HEK293T (cell line): ENCODE measurements around the gene CTNNA2.

Source experiments
- CTCF ChIA-PET: fragments of 350-600 bp; formaldehyde crosslinking; extraction: SDS; loops from one replicate; lab custom pipeline; 2021; ENCODE audit warnings: antibody characterized with exemption, inconsistent platforms; lab: Yijun Ruan, JAX
- POLR2A ChIA-PET: fragments of 350-600 bp; formaldehyde crosslinking; extraction: SDS; loops from one replicate; lab custom pipeline; 2020; ENCODE audit warnings: antibody characterized with exemption, inconsistent platforms; lab: Yijun Ruan, JAX
- DNase-seq: peaks from one replicate; pipeline ENCODE4 v3.0.0; 2012; ENCODE audit warnings: mixed read lengths; ENCODE audit errors: extremely low spot score
- ARNT ChIP-seq: fragments of 450-650 bp; IDR thresholded peaks from 2 replicates; pipeline ENCODE4 v1.6.1; 2017; ENCODE audit warnings: mild to moderate bottlenecking
- BHLHE40 ChIP-seq: fragments of 450-650 bp; IDR thresholded peaks from 2 replicates; pipeline ENCODE4 v1.6.1; 2016; ENCODE audit warnings: mild to moderate bottlenecking, moderate library complexity, borderline replicate concordance
- CTBP1 ChIP-seq: fragments of 450-650 bp; IDR thresholded peaks from 2 replicates; pipeline ENCODE4 v1.6.1; 2016; ENCODE audit warnings: borderline replicate concordance
- ELF4 ChIP-seq: fragments of 450-650 bp; IDR thresholded peaks from 2 replicates; pipeline ENCODE4 v1.6.1; 2017; ENCODE audit warnings: antibody characterized with exemption
- FOXA1 ChIP-seq: fragments of 450-650 bp; IDR thresholded peaks from 2 replicates; pipeline ENCODE4 v1.6.1; 2016; ENCODE audit warnings: mild to moderate bottlenecking
- FOXK2 ChIP-seq: fragments of 450-650 bp; IDR thresholded peaks from 2 replicates; pipeline ENCODE4 v1.6.1; 2016; ENCODE audit warnings: mild to moderate bottlenecking
- FOXM1 ChIP-seq: fragments of 450-650 bp; IDR thresholded peaks from 2 replicates; pipeline ENCODE4 v1.6.1; 2017; ENCODE audit warnings: mild to moderate bottlenecking, borderline replicate concordance
- HDGF ChIP-seq: fragments of 450-650 bp; IDR thresholded peaks from 2 replicates; pipeline ENCODE4 v1.6.1; 2017; ENCODE audit warnings: antibody characterized with exemption, borderline replicate concordance
- L3MBTL2 ChIP-seq: fragments of 450-650 bp; conservative IDR thresholded peaks from 2 replicates; pipeline ENCODE4 v1.6.1; 2016; ENCODE audit warnings: mild to moderate bottlenecking
- LEF1 ChIP-seq: fragments of 450-650 bp; IDR thresholded peaks from 2 replicates; pipeline ENCODE4 v1.6.1; 2017; ENCODE audit warnings: mild to moderate bottlenecking, borderline replicate concordance
- NFRKB ChIP-seq: fragments of 450-650 bp; IDR thresholded peaks from 2 replicates; pipeline ENCODE4 v1.6.1; 2016; ENCODE audit warnings: mild to moderate bottlenecking, moderate library complexity
- SP1 ChIP-seq: fragments of 450-650 bp; IDR thresholded peaks from 2 replicates; pipeline ENCODE4 v1.6.1; 2017
- SUZ12 ChIP-seq: fragments of 450-650 bp; IDR thresholded peaks from 2 replicates; pipeline ENCODE4 v1.6.1; 2016; ENCODE audit warnings: mild to moderate bottlenecking
- TARDBP ChIP-seq: fragments of 450-650 bp; IDR thresholded peaks from 2 replicates; pipeline ENCODE4 v1.6.1; 2016
- ZNF384 ChIP-seq: fragments of 450-650 bp; IDR thresholded peaks from 2 replicates; pipeline ENCODE4 v1.6.1; 2016
- TF ChIP-seq, protein P1 (sequence below): fragments of 450-650 bp; IDR thresholded peaks from 2 replicates; pipeline ENCODE4 v1.6.1; 2016

CTNNA2 gene

GRCh38 chr2:80252294-80252986 is 739.6 kb downstream of the CTNNA2 start:
- ChIA-PET POLR2A (no interaction called here), CTCF (no interaction called here)
- DNase-seq = no peak
- TF ChIP-seq HDGF (no peak), ARNT (no peak), FOXM1 (no peak), LEF1 (no peak), L3MBTL2 (no peak), TARDBP (no peak), FOXK2 (no peak), SUZ12 (no peak), ZNF384 (no peak), BHLHE40 (no peak), CTBP1 (no peak), SP1 (no peak), NFRKB (no peak), FOXA1 (no peak)
- TF ChIP-seq, protein P1, sequence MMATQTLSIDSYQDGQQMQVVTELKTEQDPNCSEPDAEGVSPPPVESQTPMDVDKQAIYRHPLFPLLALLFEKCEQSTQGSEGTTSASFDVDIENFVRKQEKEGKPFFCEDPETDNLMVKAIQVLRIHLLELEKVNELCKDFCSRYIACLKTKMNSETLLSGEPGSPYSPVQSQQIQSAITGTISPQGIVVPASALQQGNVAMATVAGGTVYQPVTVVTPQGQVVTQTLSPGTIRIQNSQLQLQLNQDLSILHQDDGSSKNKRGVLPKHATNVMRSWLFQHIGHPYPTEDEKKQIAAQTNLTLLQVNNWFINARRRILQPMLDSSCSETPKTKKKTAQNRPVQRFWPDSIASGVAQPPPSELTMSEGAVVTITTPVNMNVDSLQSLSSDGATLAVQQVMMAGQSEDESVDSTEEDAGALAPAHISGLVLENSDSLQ = no peak

GRCh38 chr2:80255918-80256781 is 743.3 kb downstream of the CTNNA2 start:
- CTCF ChIA-PET = no interaction called here
- DNase-seq = peak; percentile 34

DNA sequence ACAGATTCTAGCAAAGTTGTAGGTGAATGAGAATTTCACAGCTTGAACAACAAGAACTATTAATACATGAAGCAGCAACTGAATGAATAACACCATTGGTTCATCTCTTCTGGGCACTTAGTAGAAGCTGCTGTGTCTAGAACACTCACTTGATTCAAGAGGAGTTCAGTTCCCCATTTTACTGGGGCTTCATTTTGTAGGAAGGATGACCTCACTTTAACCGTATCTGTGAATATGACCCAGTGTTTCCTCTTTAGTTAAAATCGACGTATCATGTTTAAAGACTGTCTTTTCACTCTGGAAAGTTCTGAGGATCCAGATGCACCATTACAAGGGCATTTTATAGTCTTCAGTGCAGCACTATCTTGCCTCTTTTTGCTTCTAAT is 743.9 kb downstream of the CTNNA2 start:
- DNase-seq = no peak

More at GRCh38 chr2:80255918-80256781, 743.3 kb downstream of the CTNNA2 start:
- POLR2A ChIA-PET = no interaction called here
- TF ChIP-seq L3MBTL2 (no peak), FOXA1 (no peak), HDGF (no peak), SP1 (no peak), SUZ12 (no peak), CTBP1 (no peak), FOXM1 (no peak), LEF1 (no peak), ARNT (no peak), BHLHE40 (no peak), FOXK2 (no peak)

GRCh38 chr2:80257450-80257849 is 744.6 kb downstream of the CTNNA2 start:
- ChIA-PET CTCF (no interaction called here), POLR2A (no interaction called here)
- DNase-seq = no peak
- no peak for TF ChIP-seq NFRKB
- TF ChIP-seq LEF1 = no peak
- TF ChIP-seq FOXK2 = no peak
- TF ChIP-seq ZNF384 = no peak

More for the DNA sequence above, 743.9 kb downstream of the CTNNA2 start:
- TF ChIP-seq FOXM1 (no peak), ELF4 (no peak), HDGF (no peak), SP1 (no peak), SUZ12 (no peak), L3MBTL2 (no peak), ARNT (no peak), FOXK2 (no peak), TARDBP (no peak), CTBP1 (no peak), ZNF384 (no peak), NFRKB (no peak), LEF1 (no peak), BHLHE40 (no peak)
- TF ChIP-seq, protein P1 = no peak
- ChIA-PET POLR2A (no interaction called here), CTCF (no interaction called here)

GRCh38 chr2:80258341-80258740 is 745.5 kb downstream of the CTNNA2 start:
- ChIA-PET CTCF (no interaction called here), POLR2A (no interaction called here)
- no peak for DNase-seq
- TF ChIP-seq NFRKB (no peak), SP1 (no peak), FOXK2 (no peak), FOXA1 (no peak), LEF1 (no peak), ARNT (no peak), ZNF384 (no peak), SUZ12 (no peak), ELF4 (no peak)
- TF ChIP-seq, protein P1 = no peak

GRCh38 chr2:80258793-80259192 is 745.9 kb downstream of the CTNNA2 start:
- POLR2A ChIA-PET = no interaction called here

More at GRCh38 chr2:80258793-80259192, 745.9 kb downstream of the CTNNA2 start:
- no peak for DNase-seq
- TF ChIP-seq HDGF = no peak
- TF ChIP-seq NFRKB = no peak
- CTCF ChIA-PET = no interaction called here
